H9 (cell line): ENCODE measurements around the gene SEC61B. TPM values are rescaled to one million over a fixed set of nuclear protein-coding genes. Genes with fewer than 3 reads are reported as not detected.

Source experiments
- DNase-seq: peaks from one replicate; pipeline ENCODE4 v3.0.0-alpha.2; 2017
- H2AFZ ChIP-seq: one replicate; pipeline ENCODE4 v1.6.1; 2013; ENCODE audit warnings: mild to moderate bottlenecking, low read length, control low read depth, moderate library complexity
- H2AK5ac ChIP-seq: 2 replicates; pipeline ENCODE4 v1.6.1; 2013; ENCODE audit warnings: low read length, control low read depth, mixed read lengths; ENCODE audit not compliant: insufficient read length
- H2BK120ac ChIP-seq: one replicate; pipeline ENCODE4 v1.6.1; 2013; ENCODE audit warnings: low read depth, mild to moderate bottlenecking, low read length, control low read depth, inconsistent platforms; ENCODE audit not compliant: poor library complexity, severe bottlenecking
- H2BK12ac ChIP-seq: 2 replicates; pipeline ENCODE4 v1.6.1; 2013; ENCODE audit warnings: low read length, control low read depth, mixed read lengths, low read depth; ENCODE audit not compliant: insufficient read length
- H2BK15ac ChIP-seq: 2 replicates; pipeline ENCODE4 v1.6.1; 2013; ENCODE audit warnings: low read depth, low read length, control low read depth
- H2BK20ac ChIP-seq: one replicate; pipeline ENCODE4 v1.6.1; 2013; ENCODE audit warnings: low read depth, mild to moderate bottlenecking, low read length, control low read depth, inconsistent platforms; ENCODE audit not compliant: poor library complexity, severe bottlenecking
- H2BK5ac ChIP-seq: 2 replicates; pipeline ENCODE4 v1.6.1; 2013; ENCODE audit warnings: low read length, control low read depth, mixed read lengths; ENCODE audit not compliant: insufficient read length
- H3K14ac ChIP-seq: 2 replicates; pipeline ENCODE4 v1.6.1; 2013; ENCODE audit warnings: low read length, control low read depth; ENCODE audit not compliant: insufficient read depth
- H3K18ac ChIP-seq: 2 replicates; pipeline ENCODE4 v1.6.1; 2013; ENCODE audit warnings: low read depth, mild to moderate bottlenecking, mixed read lengths, low read length, control low read depth; ENCODE audit not compliant: insufficient read length
- H3K23ac ChIP-seq: 2 replicates; pipeline ENCODE4 v1.6.1; 2013; ENCODE audit warnings: low read length, control low read depth, mixed read lengths, low read depth; ENCODE audit not compliant: insufficient read length
- H3K23me2 ChIP-seq: 2 replicates; pipeline ENCODE4 v1.6.1; 2013; ENCODE audit warnings: low read depth, mild to moderate bottlenecking, mixed read lengths, low read length, control low read depth; ENCODE audit not compliant: insufficient read length, poor library complexity, severe bottlenecking
- H3K27ac ChIP-seq: 2 replicates; pipeline ENCODE4 v1.5.1; 2013; ENCODE audit warnings: low read length, control low read depth, mixed read lengths, low read depth; ENCODE audit not compliant: insufficient read length
- H3K27me3 ChIP-seq: 2 replicates; pipeline ENCODE4 v1.6.1; 2013; ENCODE audit warnings: low read length, control low read depth, inconsistent platforms; ENCODE audit not compliant: insufficient read depth
- H3K4ac ChIP-seq: 2 replicates; pipeline ENCODE4 v1.6.1; 2013; ENCODE audit warnings: low read depth, mild to moderate bottlenecking, control low read depth, inconsistent platforms, low read length, moderate library complexity
- H3K4me1 ChIP-seq: 2 replicates; pipeline ENCODE4 v1.6.1; 2013; ENCODE audit warnings: low read length, control low read depth, inconsistent platforms; ENCODE audit not compliant: insufficient read depth
- H3K4me2 ChIP-seq: 2 replicates; pipeline ENCODE4 v1.6.1; 2013; ENCODE audit warnings: low read length, control low read depth, mixed read lengths; ENCODE audit not compliant: insufficient read length, insufficient read depth
- H3K56ac ChIP-seq: 2 replicates; pipeline ENCODE4 v1.6.1; 2013; ENCODE audit warnings: low read depth, mild to moderate bottlenecking, mixed read lengths, low read length, control low read depth; ENCODE audit not compliant: insufficient read length
- H3K79me1 ChIP-seq: 2 replicates; pipeline ENCODE4 v1.6.1; 2013; ENCODE audit warnings: low read depth, mild to moderate bottlenecking, moderate library complexity, low read length, control low read depth, inconsistent platforms; ENCODE audit not compliant: insufficient read depth, poor library complexity, severe bottlenecking
- H3K79me2 ChIP-seq: 2 replicates; pipeline ENCODE4 v1.6.1; 2013; ENCODE audit warnings: low read length, control low read depth, inconsistent platforms; ENCODE audit not compliant: insufficient read depth
- H3K9ac ChIP-seq: 2 replicates; pipeline ENCODE4 v1.6.1; 2013; ENCODE audit warnings: low read length, control low read depth, mixed read lengths; ENCODE audit not compliant: insufficient read length; ENCODE audit errors: extremely low read depth
- H3K9me3 ChIP-seq: one replicate; pipeline ENCODE4 v1.6.1; 2013; ENCODE audit warnings: low read depth, low read length, inconsistent platforms; ENCODE audit not compliant: control insufficient read depth
- H3T11ph ChIP-seq: one replicate; pipeline ENCODE4 v1.6.1; 2013; ENCODE audit warnings: mild to moderate bottlenecking, low read length, control low read depth, inconsistent platforms
- H4K20me1 ChIP-seq: one replicate; pipeline ENCODE4 v1.6.1; 2013; ENCODE audit not compliant: control insufficient read depth, insufficient read length, insufficient read depth
- H4K5ac ChIP-seq: 2 replicates; pipeline ENCODE4 v1.6.1; 2013; ENCODE audit warnings: low read depth, mild to moderate bottlenecking, mixed read lengths, low read length, control low read depth; ENCODE audit not compliant: insufficient read length
- H4K8ac ChIP-seq: replicated peaks from 2 replicates; pipeline ENCODE4 v1.6.1; 2013; ENCODE audit warnings: low read length, control low read depth, mixed read lengths, low read depth; ENCODE audit not compliant: insufficient read length
- H4K91ac ChIP-seq: 2 replicates; pipeline ENCODE4 v1.6.1; 2013; ENCODE audit warnings: low read depth, mild to moderate bottlenecking, moderate library complexity, mixed read lengths, low read length, control low read depth; ENCODE audit not compliant: insufficient read length
- H3K27ac Mint-ChIP-seq, 3 experiments: 2 replicates in 2 of 3; 3 replicates in 1 of 3; pipeline ENCODE4 v1.8.0; 2020 to 2021; ENCODE audit warnings: mixed read lengths in 3 of 3, mild to moderate bottlenecking in 1 of 3, moderate library complexity in 1 of 3
- H3K27me3 Mint-ChIP-seq: 2 replicates; pipeline ENCODE4 v1.8.0; 2021; ENCODE audit warnings: low read depth, mild to moderate bottlenecking, moderate library complexity, mixed read lengths
- H3K36me3 Mint-ChIP-seq, 3 experiments: 2 replicates in 2 of 3; 3 replicates in 1 of 3; pipeline ENCODE4 v1.8.0; 2020 to 2021; ENCODE audit warnings: low read depth in 3 of 3, mixed read lengths in 3 of 3; ENCODE audit not compliant: insufficient read depth in 1 of 3
- H3K4me1 Mint-ChIP-seq, 2 experiments: 2 replicates each; pipeline ENCODE4 v1.8.0; 2020; ENCODE audit warnings: mixed read lengths in 2 of 2
- H3K4me3 Mint-ChIP-seq, 2 experiments: 2 replicates in 1 of 2; 3 replicates in 1 of 2; pipeline ENCODE4 v1.8.0; 2020 to 2021; ENCODE audit warnings: mild to moderate bottlenecking in 2 of 2, mixed read lengths in 2 of 2, moderate library complexity in 1 of 2
- H3K9me3 Mint-ChIP-seq, 2 experiments: 2 replicates in 1 of 2; 3 replicates in 1 of 2; pipeline ENCODE4 v1.8.0; 2020; ENCODE audit warnings: mild to moderate bottlenecking in 2 of 2, mixed read lengths in 2 of 2, moderate library complexity in 1 of 2
- CTCF ChIP-seq: fragments of 200-600 bp; sonication (generic); conservative IDR thresholded peaks from 3 replicates; pipeline ENCODE4 v1.8.0; 2021; ENCODE audit warnings: antibody characterized with exemption, mild to moderate bottlenecking
- WGBS: extraction: QIAGEN DNeasy Blood & Tissue Kit; methylation state at CpG from one replicate; pipeline ENCODE4 v1.1.7; 2013; ENCODE audit warnings: missing lambda C conversion rate, low lambda C conversion rate, mixed read lengths; ENCODE audit not compliant: insufficient read length; ENCODE audit errors: extremely low coverage; 5-methylcytosine and 5-hydroxymethylcytosine counted together
- total RNA-seq: library from RNA; stranded (reverse); gene quantifications from 2 replicates; pipeline ENCODE4 v1.2.1, GENCODE V29; 2021

Gene SEC61B
- total RNA-seq, 1 experiment from 2014 or later, result 142 TPM

GRCh38 chr9:99251157-99251556 lies 29.1 kb downstream of the SEC61B start:
- no peak overlapping the region for H4K5ac ChIP-seq
- H3K36me3 Mint-ChIP-seq, result no peaks in the 10 kb centered on the region
- no peaks in the 10 kb centered on the region for H3K27me3 Mint-ChIP-seq
- no peak overlapping the region for H2BK20ac ChIP-seq
- DNase-seq, result no peak
- no peak overlapping the region for H3K27ac Mint-ChIP-seq
- no peak overlapping the region for H3K14ac ChIP-seq
- H3K56ac ChIP-seq, result no peak overlapping the region
- H2BK5ac ChIP-seq, result no peak overlapping the region
- H3K4me3 Mint-ChIP-seq, result no peak overlapping the region
- H3K79me1 ChIP-seq, result no peaks in the 10 kb centered on the region
- no peak overlapping the region for H3K4me2 ChIP-seq
- H3K27ac ChIP-seq, result no peak overlapping the region
- no peaks in the 10 kb centered on the region for H3K9me3 ChIP-seq
- H3K4me1 ChIP-seq, result no peaks in the 10 kb centered on the region
- peaks cover 0 to under 1% of the 10 kb centered on the region in 2 experiments; a peak in 1 of 4 replicates for H3K4me1 Mint-ChIP-seq
- H2BK15ac ChIP-seq, result no peak overlapping the region
- TF ChIP-seq CTCF, result no peak
- no peaks in the 10 kb centered on the region for H4K20me1 ChIP-seq
- no CpG with 5 or more reads among the region's 4 CpGs for WGBS
- H2AK5ac ChIP-seq, result no peak overlapping the region
- no peak overlapping the region for H2BK120ac ChIP-seq
- no peaks in the 10 kb centered on the region; a peak in 1 of 5 replicates for H3K9me3 Mint-ChIP-seq
- no peaks in the 10 kb centered on the region for H3K23me2 ChIP-seq
- no peak overlapping the region for H4K8ac ChIP-seq
- H2BK12ac ChIP-seq, result no peak overlapping the region
- no peaks in the 10 kb centered on the region for H3K27me3 ChIP-seq
- H3K23ac ChIP-seq, result no peak overlapping the region
- no peak overlapping the region for H3K18ac ChIP-seq
- no peaks in the 10 kb centered on the region for H3K79me2 ChIP-seq
- no peak overlapping the region for H3K4ac ChIP-seq
- H3T11ph ChIP-seq, result no peak overlapping the region
- H4K91ac ChIP-seq, result no peak overlapping the region
- H2AFZ ChIP-seq, result no peak overlapping the region
- no peak overlapping the region for H3K9ac ChIP-seq
